UCSD-AML1 (cell line): Measurements from ENCODE around the gene TUBGCP4.
"Not testable (repeated sequence)": the region's sequence is repeated elsewhere in the genome, so short reads cannot be mapped to it uniquely, and the experiment has no call there.

Source experiments
- DNase-seq: peaks from one replicate; lab custom pipeline; 2025; ENCODE audit not compliant: unreplicated experiment; lab: John Stamatoyannopoulos, UW

TUBGCP4 gene

GRCh38 chr15:43370975-43371974 lies at the start of gene TUBGCP4, which contains the start of gene ZSCAN29:
Gene TUBGCP4, plus strand, starts transcription at chr15:43371101. Its CDS starts 254 bp downstream, at chr15:43371355.
Gene ZSCAN29, minus strand, starts transcription at chr15:43371043. Its CDS starts 1,130 bp downstream, at chr15:43369913.
- peak; percentile 88 for DNase-seq

GRCh38 chr15:43325039-43325684 lies 45.7 kb upstream of the TUBGCP4 start:
- DNase-seq: no peak

GRCh38 chr15:43329217-43329959 lies 41.5 kb upstream of the TUBGCP4 start:
- DNase-seq: no peak

GRCh38 chr15:43329960-43330779 lies 40.7 kb upstream of the TUBGCP4 start, which contains the start of gene LCMT2:
Gene LCMT2, minus strand, starts transcription at chr15:43330573. Its CDS starts 84 bp downstream, at chr15:43330489.
- DNase-seq: peak; percentile 84

GRCh38 chr15:43330780-43331087 lies 40.2 kb upstream of the TUBGCP4 start:
- no peak for DNase-seq

GRCh38 chr15:43346305-43346704 lies 24.6 kb upstream of the TUBGCP4 start:
- peak; percentile 54 for DNase-seq

GRCh38 chr15:43347114-43347513 lies 23.8 kb upstream of the TUBGCP4 start:
- no peak for DNase-seq

GRCh38 chr15:43352693-43353382 lies 18.1 kb upstream of the TUBGCP4 start:
- no peak for DNase-seq

- DNase-seq: no peak
These were observed 10.1 kb upstream of the TUBGCP4 start for GRCh38 chr15:43360821-43361220.

- no peak for DNase-seq
These were observed 9.5 kb upstream of the TUBGCP4 start for GRCh38 chr15:43361313-43361903.

- DNase-seq: peak; percentile 48
These were observed 459 bp upstream of the TUBGCP4 start for GRCh38 chr15:43370310-43370974.

- peak; percentile 14 for DNase-seq
These were observed 5.3 kb downstream of the TUBGCP4 start for GRCh38 chr15:43376017-43376705.

- no peak for DNase-seq
These were observed 7.7 kb downstream of the TUBGCP4 start for GRCh38 chr15:43378601-43379000.

GRCh38 chr15:43382310-43382709 lies 11.4 kb downstream of the TUBGCP4 start:
- no peak for DNase-seq

GRCh38 chr15:43383070-43383469 lies 12.2 kb downstream of the TUBGCP4 start:
- DNase-seq: no peak

GRCh38 chr15:43390723-43391122 lies 19.8 kb downstream of the TUBGCP4 start:
- no peak for DNase-seq

GRCh38 chr15:43393592-43393991 lies 22.7 kb downstream of the TUBGCP4 start:
- not testable (repeated sequence) for DNase-seq

- DNase-seq: no peak
These were observed 31.4 kb downstream of the TUBGCP4 start for GRCh38 chr15:43402255-43402654.
